Activated B cell treated with CpG ODN at 0.5 μM for 24 hours (primary cell): ENCODE results near the gene FREM2. TPM values are rescaled to one million over a fixed set of nuclear protein-coding genes. Genes with fewer than 3 reads are reported as not detected.

ENCODE experiments used
- ATAC-seq: fragments of 200-7000 bp; cut with Tn5 transposase; one replicate; pipeline ENCODE4 v1.10.0; 2021; ENCODE audit warnings: low read depth, mild to moderate bottlenecking, moderate library complexity
- CTCF ChIA-PET: fragments of 350-600 bp; sonication (Branson Sonifier 250); formaldehyde crosslinking; loops from one replicate; lab custom pipeline; 2021; ENCODE audit warnings: antibody characterized with exemption; lab: Charles Lee
- POLR2A ChIA-PET: fragments of 350-600 bp; sonication (Branson Sonifier 250); formaldehyde crosslinking; loops from one replicate; lab custom pipeline; 2021; ENCODE audit warnings: antibody characterized with exemption; lab: Charles Lee
- DNase-seq: peaks from one replicate; pipeline ENCODE4 v3.0.0; 2022
- H3K27ac Mint-ChIP-seq: one replicate; pipeline ENCODE4 v1.8.0; 2020; ENCODE audit warnings: mixed read lengths
- H3K27me3 Mint-ChIP-seq: one replicate; pipeline ENCODE4 v1.8.0; 2021; ENCODE audit warnings: mixed read lengths
- H3K36me3 Mint-ChIP-seq: one replicate; pipeline ENCODE4 v1.8.0; 2021; ENCODE audit warnings: low read depth, mixed read lengths
- H3K4me1 Mint-ChIP-seq: one replicate; pipeline ENCODE4 v1.8.0; 2021; ENCODE audit warnings: mixed read lengths
- H3K4me3 Mint-ChIP-seq: one replicate; pipeline ENCODE4 v1.8.0; 2020; ENCODE audit warnings: mild to moderate bottlenecking, mixed read lengths
- H3K9me3 Mint-ChIP-seq: one replicate; pipeline ENCODE4 v1.8.0; 2020; ENCODE audit warnings: mixed read lengths
- CTCF ChIP-seq: fragments of 200-600 bp; IDR thresholded peaks from one replicate; pipeline ENCODE4 v1.8.0; 2022; ENCODE audit warnings: antibody characterized with exemption, mild to moderate bottlenecking
- intact Hi-C: fragments of 100-400 bp; cut with micrococcal nuclease; formaldehyde crosslinking; loops from one replicate; pipeline ENCODE4 v1.15.1; 2024
- total RNA-seq: library from RNA; stranded (reverse); gene quantifications from 2 replicates; pipeline ENCODE4 v1.2.3, GENCODE V29; 2022

The FREM2 gene
- total RNA-seq, 1 donor from 2014 or later, result not detected

GRCh38 chr13:38803531-38803930 is 116.7 kb downstream of the FREM2 start:
- DNase-seq (no peak), ATAC-seq (no peak)
- Mint-ChIP-seq H3K4me3 (no peak overlapping the region), H3K36me3 (no peaks in the 10 kb centered on the region), H3K27me3 (no peaks in the 10 kb centered on the region), H3K27ac (no peak overlapping the region), H3K4me1 (no peaks in the 10 kb centered on the region), H3K9me3 (peaks cover 3% of the 10 kb centered on the region)
- POLR2A ChIA-PET, result no interaction called here
- CTCF ChIA-PET, result no interaction called here
- no peak for TF ChIP-seq CTCF
- intact Hi-C loops, result no loop called here

GRCh38 chr13:38804061-38804460 is 117.2 kb downstream of the FREM2 start:
- DNase-seq (no peak), ATAC-seq (no peak)
- intact Hi-C loops, result no loop called here
- H3K9me3 Mint-ChIP-seq, result peaks cover 3% of the 10 kb centered on the region
- CTCF ChIA-PET, result no interaction called here
- POLR2A ChIA-PET, result no interaction called here
- no peaks in the 10 kb centered on the region for H3K36me3 Mint-ChIP-seq
- H3K4me1 Mint-ChIP-seq, result no peaks in the 10 kb centered on the region
- H3K27ac Mint-ChIP-seq, result no peak overlapping the region
- no peak for TF ChIP-seq CTCF
- no peak overlapping the region for H3K4me3 Mint-ChIP-seq
- no peaks in the 10 kb centered on the region for H3K27me3 Mint-ChIP-seq

GRCh38 chr13:38804536-38804935 is 117.7 kb downstream of the FREM2 start:
- H3K9me3 Mint-ChIP-seq, result peaks cover 7% of the 10 kb centered on the region
- no peak overlapping the region for H3K4me3 Mint-ChIP-seq
- DNase-seq, result no peak
- no peak for ATAC-seq
- no peaks in the 10 kb centered on the region for H3K4me1 Mint-ChIP-seq
- POLR2A ChIA-PET, result no interaction called here
- H3K27me3 Mint-ChIP-seq, result no peaks in the 10 kb centered on the region
- CTCF ChIA-PET, result no interaction called here
- intact Hi-C loops, result no loop called here
- TF ChIP-seq CTCF, result no peak
- no peak overlapping the region for H3K27ac Mint-ChIP-seq
- H3K36me3 Mint-ChIP-seq, result no peaks in the 10 kb centered on the region

GRCh38 chr13:38814331-38814730 is 127.5 kb downstream of the FREM2 start:
- ATAC-seq, result no peak
- ChIA-PET POLR2A (no interaction called here), CTCF (no interaction called here)
- peaks cover 9% of the 10 kb centered on the region for H3K9me3 Mint-ChIP-seq
- no peak overlapping the region for H3K27ac Mint-ChIP-seq
- DNase-seq, result no peak
- no peaks in the 10 kb centered on the region for H3K4me1 Mint-ChIP-seq
- no peak for TF ChIP-seq CTCF
- H3K36me3 Mint-ChIP-seq, result no peaks in the 10 kb centered on the region
- no peak overlapping the region for H3K4me3 Mint-ChIP-seq
- intact Hi-C loops, result no loop called here
- no peaks in the 10 kb centered on the region for H3K27me3 Mint-ChIP-seq

- CTCF ChIA-PET, result no interaction called here
- no peak overlapping the region for H3K27ac Mint-ChIP-seq
- DNase-seq (no peak), ATAC-seq (no peak)
- H3K4me3 Mint-ChIP-seq, result no peak overlapping the region
- no peaks in the 10 kb centered on the region for H3K4me1 Mint-ChIP-seq
- intact Hi-C loops, result no loop called here
- H3K36me3 Mint-ChIP-seq, result no peaks in the 10 kb centered on the region
- POLR2A ChIA-PET, result no interaction called here
- no peak for TF ChIP-seq CTCF
- H3K9me3 Mint-ChIP-seq, result no peaks in the 10 kb centered on the region
- H3K27me3 Mint-ChIP-seq, result no peaks in the 10 kb centered on the region
Observed at GRCh38 chr13:38819053-38819452, 132.2 kb downstream of the FREM2 start.
